ENCODE measurements around the gene GDF10.

- TF ChIP-seq CTCF (IDR thresholded peaks at IDR 0.05; ENCODE audit: poor library complexity, severe bottlenecking) (no peak), POLR2AphosphoS5 (IDR thresholded peaks at IDR 0.05) (no peak)
These were observed 17.4 kb upstream of the GDF10 start for GRCh38 chr10:47282657-47283018.

All from neural cell (in vitro differentiated cells).